ENCODE data around the gene KCNMA1. TPM values are rescaled to one million over a fixed set of nuclear protein-coding genes. Genes with fewer than 3 reads are reported as not detected.

The KCNMA1 gene
- total and polyA plus RNA-seq, 10 donors = 9.3 to 114 (median 51.5) TPM

DNA sequence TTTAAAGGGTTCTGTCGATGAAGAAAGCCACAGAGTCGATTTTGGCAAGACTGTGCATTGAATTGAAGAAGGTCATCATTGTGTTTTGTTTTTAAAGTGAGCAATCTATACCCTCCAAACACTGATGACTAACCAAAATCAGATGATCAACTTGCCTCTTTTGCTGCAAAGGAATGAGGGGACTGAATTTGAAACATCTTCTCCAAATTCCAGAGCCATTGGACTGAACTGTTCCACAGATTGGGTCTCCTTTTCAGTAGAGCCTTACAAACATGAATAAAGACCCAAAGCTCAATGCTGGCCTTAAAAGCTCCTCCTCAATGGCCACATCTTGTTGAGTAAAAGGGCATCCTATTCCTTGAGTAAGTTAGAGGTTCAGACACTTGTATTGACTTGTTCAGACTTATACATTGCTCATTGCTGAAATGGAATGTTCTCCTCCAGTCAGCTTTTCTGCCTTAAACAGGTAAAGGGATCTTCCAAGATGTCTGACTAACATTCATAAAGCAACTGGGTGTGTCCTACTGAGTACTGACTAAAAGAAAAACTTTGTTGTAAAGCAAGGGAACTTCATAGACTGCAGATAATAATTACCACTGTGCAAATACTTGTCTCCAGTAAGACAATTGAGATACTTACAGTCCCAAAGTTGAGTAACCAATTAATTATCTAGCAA is 630.6 kb downstream of the KCNMA1 start:
- Histone ChIP-seq H3K36me3 (no peaks in the 10 kb centered on the region), H3K27me3 (replicated peaks in 1 of 7) (no peaks in the 10 kb centered on the region), H3K9me3 (no peaks in the 10 kb centered on the region), H3K27ac (no peak overlapping the region), H3K4me3 (no peak overlapping the region), H3K4me1 (peaks cover 0 to 8% (median 0%) of the 10 kb centered on the region in 6 donors)
- no peak for TF ChIP-seq POLR2A (IDR thresholded peaks at IDR 0.05)
- no peak for TF ChIP-seq POLR2AphosphoS5 (IDR thresholded peaks at IDR 0.05)
- intact Hi-C loops (cut with DNase I; ENCODE audit: low total_unique reads) = no loop called here
- 80 to 97% (median 92%) methylated on average over 2 of the region's 2 CpGs for WGBS, 5 donors
- DNase-seq = no peak

DNA sequence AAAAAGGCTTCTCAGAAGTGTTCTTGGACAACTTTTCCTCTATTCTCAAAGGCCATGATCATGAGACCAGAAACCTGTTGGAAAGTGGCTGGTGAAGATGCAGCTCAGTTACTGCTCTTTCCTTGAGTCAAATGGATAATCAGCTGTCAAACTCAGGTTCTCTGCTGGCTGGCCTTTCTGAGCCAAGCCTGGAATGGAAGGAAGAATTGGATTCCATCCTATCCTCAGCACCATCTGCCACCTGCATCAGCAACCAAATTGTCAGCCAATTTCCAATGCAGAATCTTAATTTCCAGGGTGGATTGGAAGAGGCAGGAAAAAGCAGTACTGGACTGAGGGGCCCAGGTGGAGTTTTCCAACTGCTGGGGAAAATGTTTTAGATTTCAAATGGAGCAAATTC is 631.7 kb downstream of the KCNMA1 start:
- no peak for DNase-seq
- Histone ChIP-seq H3K27ac (no peak overlapping the region), H3K27me3 (replicated peaks in 1 of 7) (no peaks in the 10 kb centered on the region), H3K4me3 (no peak overlapping the region), H3K9me3 (no peaks in the 10 kb centered on the region), H3K4me1 (peaks cover 0 to 8% (median 0%) of the 10 kb centered on the region in 6 donors), H3K36me3 (no peaks in the 10 kb centered on the region)
- TF ChIP-seq POLR2A (IDR thresholded peaks at IDR 0.05) (no peak), POLR2AphosphoS5 (IDR thresholded peaks at IDR 0.05) (no peak)
- TF ChIP-seq, protein P1, sequence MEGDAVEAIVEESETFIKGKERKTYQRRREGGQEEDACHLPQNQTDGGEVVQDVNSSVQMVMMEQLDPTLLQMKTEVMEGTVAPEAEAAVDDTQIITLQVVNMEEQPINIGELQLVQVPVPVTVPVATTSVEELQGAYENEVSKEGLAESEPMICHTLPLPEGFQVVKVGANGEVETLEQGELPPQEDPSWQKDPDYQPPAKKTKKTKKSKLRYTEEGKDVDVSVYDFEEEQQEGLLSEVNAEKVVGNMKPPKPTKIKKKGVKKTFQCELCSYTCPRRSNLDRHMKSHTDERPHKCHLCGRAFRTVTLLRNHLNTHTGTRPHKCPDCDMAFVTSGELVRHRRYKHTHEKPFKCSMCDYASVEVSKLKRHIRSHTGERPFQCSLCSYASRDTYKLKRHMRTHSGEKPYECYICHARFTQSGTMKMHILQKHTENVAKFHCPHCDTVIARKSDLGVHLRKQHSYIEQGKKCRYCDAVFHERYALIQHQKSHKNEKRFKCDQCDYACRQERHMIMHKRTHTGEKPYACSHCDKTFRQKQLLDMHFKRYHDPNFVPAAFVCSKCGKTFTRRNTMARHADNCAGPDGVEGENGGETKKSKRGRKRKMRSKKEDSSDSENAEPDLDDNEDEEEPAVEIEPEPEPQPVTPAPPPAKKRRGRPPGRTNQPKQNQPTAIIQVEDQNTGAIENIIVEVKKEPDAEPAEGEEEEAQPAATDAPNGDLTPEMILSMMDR (IDR thresholded peaks at IDR 0.05 in 8 of 11, conservative IDR thresholded peaks at IDR 0.05 in 3 of 11) = no peak
- intact Hi-C loops (cut with DNase I; ENCODE audit: low total_unique reads) = no loop called here

DNA sequence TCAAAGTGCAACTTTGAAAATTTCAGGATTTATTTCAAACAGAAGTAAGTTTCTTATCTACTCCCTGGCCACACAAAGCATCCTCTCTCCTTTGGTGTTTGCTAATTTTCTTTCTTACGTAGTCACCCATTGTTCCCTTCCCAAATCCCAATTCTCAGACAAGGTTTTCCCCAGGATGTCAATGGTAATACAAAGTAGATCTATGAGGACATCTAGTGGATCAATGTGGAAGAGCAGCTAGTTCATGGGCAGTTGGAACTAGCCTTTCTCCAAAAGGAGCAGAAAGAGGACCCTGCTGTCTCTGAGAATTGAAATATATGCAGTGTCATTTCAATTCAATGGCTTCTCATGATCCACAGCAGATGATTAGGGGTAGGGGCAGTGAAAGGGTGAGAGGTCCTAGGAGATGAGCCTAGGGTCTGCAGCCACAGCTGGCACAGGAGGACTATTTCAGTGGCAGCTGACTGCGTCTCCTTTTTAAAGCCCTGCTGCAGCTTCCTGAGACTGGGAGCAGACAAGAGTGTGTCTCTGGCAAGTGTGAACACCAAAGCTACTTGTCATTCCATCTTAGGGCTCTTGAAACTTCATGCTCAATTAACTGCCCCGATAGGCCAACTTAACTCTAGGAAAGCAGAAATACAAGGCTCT is 632.6 kb downstream of the KCNMA1 start:
- Histone ChIP-seq H3K36me3 (no peaks in the 10 kb centered on the region), H3K27ac (no peak overlapping the region), H3K4me1 (peaks cover 0 to 8% (median 2%) of the 10 kb centered on the region in 6 donors), H3K27me3 (replicated peaks in 1 of 7) (no peaks in the 10 kb centered on the region), H3K9me3 (no peaks in the 10 kb centered on the region), H3K4me3 (no peak overlapping the region)
- TF ChIP-seq POLR2AphosphoS5 (IDR thresholded peaks at IDR 0.05) (no peak), POLR2A (IDR thresholded peaks at IDR 0.05) (no peak)
- TF ChIP-seq, protein P1 (IDR thresholded peaks at IDR 0.05 in 8 of 11, conservative IDR thresholded peaks at IDR 0.05 in 3 of 11) = peak; percentile 39 to 84 (median 74)
- DNase-seq = no peak
- WGBS, 5 donors = 60 to 76% (median 69%) methylated on average over 3 of the region's 3 CpGs
- intact Hi-C loops (cut with DNase I; ENCODE audit: low total_unique reads) = no loop called here

DNA sequence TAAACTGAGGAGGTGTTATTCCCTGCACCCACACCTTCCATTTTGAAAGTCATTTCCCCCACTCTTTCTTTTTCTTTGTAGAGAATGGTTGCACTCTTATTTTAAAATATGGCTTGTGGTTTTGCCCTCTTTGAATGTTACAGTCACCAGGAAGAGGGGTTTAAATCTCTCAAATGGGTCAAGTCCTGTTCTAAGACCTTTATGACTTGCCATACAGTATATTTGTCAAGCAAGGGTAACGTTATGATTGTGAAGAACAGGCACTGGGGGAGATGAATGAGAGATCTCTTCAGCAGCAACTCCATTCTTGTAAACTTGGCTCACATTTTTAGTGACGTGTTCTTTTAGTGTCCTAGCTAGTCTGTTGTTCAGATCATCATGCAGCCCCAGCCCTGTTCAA is 634.7 kb downstream of the KCNMA1 start:
- 13 to 64% (median 54%) methylated on average over 2 of the region's 2 CpGs for WGBS, 5 donors
- no peak for DNase-seq
- Histone ChIP-seq H3K4me1 (peaks cover 0 to 8% (median 3%) of the 10 kb centered on the region in 6 donors), H3K27me3 (replicated peaks in 1 of 7) (no peaks in the 10 kb centered on the region), H3K27ac (no peak overlapping the region), H3K4me3 (no peak overlapping the region), H3K36me3 (no peaks in the 10 kb centered on the region), H3K9me3 (no peaks in the 10 kb centered on the region)
- TF ChIP-seq POLR2A (IDR thresholded peaks at IDR 0.05) = no peak
- no peak for TF ChIP-seq POLR2AphosphoS5 (IDR thresholded peaks at IDR 0.05)
- TF ChIP-seq, protein P1 (IDR thresholded peaks at IDR 0.05 in 8 of 11, conservative IDR thresholded peaks at IDR 0.05 in 3 of 11) = no peak
- intact Hi-C loops (cut with DNase I; ENCODE audit: low total_unique reads) = no loop called here
